ENCODE results near the gene CYP4F12.

Gene CYP4F12

DNA sequence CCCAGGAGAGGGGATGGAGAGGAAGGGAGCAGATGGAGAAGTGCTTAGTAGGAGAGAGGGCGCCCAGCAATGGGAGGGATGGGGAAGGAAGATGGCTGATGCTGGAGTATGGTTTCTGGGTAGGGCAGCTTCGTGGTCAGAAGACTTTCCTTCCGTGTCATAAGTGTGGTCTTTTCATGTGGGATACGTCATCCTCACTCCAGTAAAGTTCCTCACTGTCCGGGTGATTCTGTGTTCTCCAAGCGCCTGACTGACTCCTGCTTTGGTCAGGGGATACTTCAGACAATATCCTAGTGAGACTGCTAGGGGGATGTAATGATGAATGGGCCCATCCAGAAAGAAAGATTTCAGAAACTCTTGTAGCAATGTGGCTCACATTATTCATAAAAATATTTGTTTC is 61.0 kb downstream of the CYP4F12 start:
- Histone ChIP-seq H3K27ac (ENCODE audit: low read depth, low read length) (no peak overlapping the region), H3K4me3 (ENCODE audit: low read depth in 1 of 2, low read length in 2 of 2) (no peak overlapping the region), H3K9ac (ENCODE audit: low read depth in 1 of 2, low read length in 2 of 2) (no peak overlapping the region), H3K36me3 (ENCODE audit: control insufficient read depth in 1 of 2, insufficient read depth in 2 of 2, low read length in 2 of 2) (no peaks in the 10 kb centered on the region), H3K27me3 (ENCODE audit: control insufficient read depth in 1 of 2, insufficient read depth in 2 of 2, low read length in 2 of 2) (peaks cover 0 to 3% of the 10 kb centered on the region in 2 donors), H3K9me3 (ENCODE audit: control insufficient read depth in 1 of 2, low read length in 2 of 2) (no peaks in the 10 kb centered on the region), H3K4me1 (ENCODE audit: control insufficient read depth in 1 of 2, insufficient read depth in 2 of 2, low read length in 2 of 2) (no peaks in the 10 kb centered on the region)

DNA sequence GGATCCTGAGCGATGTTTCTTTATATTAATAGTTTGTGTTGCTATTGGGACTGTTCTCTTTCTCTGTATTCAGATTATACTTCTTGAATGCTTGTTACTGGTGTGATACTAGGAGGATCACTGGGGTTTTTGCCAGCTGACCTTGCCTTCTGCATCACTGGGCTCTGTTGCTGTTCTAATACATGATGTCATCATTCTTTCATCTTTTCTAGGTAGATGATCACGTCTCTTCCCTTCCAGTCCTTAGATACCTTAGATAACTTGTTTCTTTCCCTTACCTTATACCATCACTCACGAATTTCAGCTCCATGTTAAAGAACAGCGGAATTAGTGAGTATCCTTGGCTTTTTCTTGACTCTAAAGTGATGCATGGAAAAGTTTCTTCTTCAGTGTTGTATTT is 64.8 kb downstream of the CYP4F12 start, which contains the start of gene OR10H3:
Gene OR10H3 (plus strand): TSS at position 264 of the 400 bp plus-strand sequence. CDS start 3,408 bp downstream, outside the sequence.
- Histone ChIP-seq H3K27ac (ENCODE audit: low read depth, low read length) (no peak within 1 kb of the TSS), H3K27me3 (ENCODE audit: control insufficient read depth in 1 of 2, insufficient read depth in 2 of 2, low read length in 2 of 2) (no peaks in the 10 kb centered on the region), H3K4me3 (ENCODE audit: low read depth in 1 of 2, low read length in 2 of 2) (no peak within 1 kb of the TSS), H3K9ac (ENCODE audit: low read depth in 1 of 2, low read length in 2 of 2) (no peak within 1 kb of the TSS), H3K4me1 (ENCODE audit: control insufficient read depth in 1 of 2, insufficient read depth in 2 of 2, low read length in 2 of 2) (no peaks in the 10 kb centered on the region), H3K36me3 (ENCODE audit: control insufficient read depth in 1 of 2, insufficient read depth in 2 of 2, low read length in 2 of 2) (no peaks in the 10 kb centered on the region), H3K9me3 (ENCODE audit: control insufficient read depth in 1 of 2, low read length in 2 of 2) (peaks cover 11 to 14% of the 10 kb centered on the region in 2 donors)

DNA sequence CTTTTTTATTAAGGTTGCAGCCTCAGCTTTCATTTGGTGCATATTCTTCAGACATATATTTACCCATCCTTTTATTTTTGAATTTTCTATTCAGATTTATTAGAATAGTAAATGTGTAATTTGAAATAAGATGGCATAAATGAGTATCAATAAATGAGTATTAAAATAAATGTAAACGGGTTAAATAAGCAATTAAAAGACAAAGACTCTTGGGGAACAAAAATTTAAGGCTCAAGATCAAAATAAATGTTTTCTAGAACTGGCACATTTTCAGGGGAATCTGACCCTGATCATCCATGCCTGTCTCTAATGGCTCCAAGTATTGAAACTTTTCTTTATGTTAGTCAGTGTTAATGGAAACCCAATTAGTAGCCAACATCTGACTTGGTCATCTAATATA is 67.9 kb downstream of the CYP4F12 start:
- Histone ChIP-seq H3K27ac (ENCODE audit: low read depth, low read length) (no peak overlapping the region), H3K9ac (ENCODE audit: low read depth in 1 of 2, low read length in 2 of 2) (no peak overlapping the region), H3K4me3 (ENCODE audit: low read depth in 1 of 2, low read length in 2 of 2) (no peak overlapping the region), H3K27me3 (ENCODE audit: control insufficient read depth in 1 of 2, insufficient read depth in 2 of 2, low read length in 2 of 2) (no peaks in the 10 kb centered on the region), H3K36me3 (ENCODE audit: control insufficient read depth in 1 of 2, insufficient read depth in 2 of 2, low read length in 2 of 2) (no peaks in the 10 kb centered on the region), H3K4me1 (ENCODE audit: control insufficient read depth in 1 of 2, insufficient read depth in 2 of 2, low read length in 2 of 2) (no peaks in the 10 kb centered on the region), H3K9me3 (ENCODE audit: control insufficient read depth in 1 of 2, low read length in 2 of 2) (peaks cover 11 to 14% of the 10 kb centered on the region in 2 donors)

Measured in duodenal mucosa (tissue), 2 donors.